Activated naive CD8-positive, alpha-beta T cell treated with anti-CD3 and anti-CD28 coated beads, Interleukin-2, amount 10 ng/mL, durations not matched to agents 7 days and 5 days (primary cell): ENCODE measurements around the gene MED4. TPM values are rescaled to one million over a fixed set of nuclear protein-coding genes. Genes with fewer than 3 reads are reported as not detected.

Experiments used
- ATAC-seq: fragments of 150-1000 bp; cut with Tn5 transposase; one replicate; pipeline ENCODE4 v1.10.0; 2021; ENCODE audit warnings: low read depth, moderate library complexity
- POLR2A ChIA-PET: fragments of 350-600 bp; sonication (Branson Sonifier 250); formaldehyde crosslinking; loops from one replicate; lab custom pipeline; 2021; ENCODE audit warnings: antibody characterized with exemption; lab: Charles Lee
- DNase-seq: peaks from one replicate; pipeline ENCODE4 v3.0.0; 2021
- H3K27ac Mint-ChIP-seq: one replicate; pipeline ENCODE4 v1.8.0; 2022; ENCODE audit warnings: mild to moderate bottlenecking, mixed read lengths
- H3K27me3 Mint-ChIP-seq: one replicate; pipeline ENCODE4 v1.8.0; 2022; ENCODE audit warnings: mild to moderate bottlenecking, moderate library complexity, mixed read lengths
- H3K36me3 Mint-ChIP-seq: one replicate; pipeline ENCODE4 v1.8.0; 2021; ENCODE audit warnings: mild to moderate bottlenecking, mixed read lengths
- H3K4me1 Mint-ChIP-seq: one replicate; pipeline ENCODE4 v1.8.0; 2021; ENCODE audit warnings: mixed read lengths
- H3K4me3 Mint-ChIP-seq: one replicate; pipeline ENCODE4 v1.8.0; 2022; ENCODE audit warnings: mild to moderate bottlenecking, moderate library complexity, mixed read lengths
- H3K9me3 Mint-ChIP-seq: one replicate; pipeline ENCODE4 v1.8.0; 2021; ENCODE audit warnings: mixed read lengths
- total RNA-seq, 2 experiments: library from RNA; stranded (reverse); gene quantifications; one replicate each; pipeline ENCODE4 v1.2.3, GENCODE V29; 2021

Gene MED4
- total RNA-seq = 10 to 100 TPM; 56.1 TPM

GRCh38 chr13:48094781-48095502 is at the start of gene MED4:
MED4 (minus strand) TSS chr13:48095104; CDS start chr13:48095078, 26 bp downstream.
- Mint-ChIP-seq H3K27me3 (peaks cover 4% of the 10 kb centered on the region), H3K27ac (peak within 1 kb of the TSS; percentile 96), H3K4me1 (peaks cover 31% of the 10 kb centered on the region), H3K9me3 (peaks cover 1% of the 10 kb centered on the region), H3K36me3 (peaks cover 9% of the 10 kb centered on the region), H3K4me3 (peak within 1 kb of the TSS; percentile 97)
- DNase-seq (peak; percentile 99), ATAC-seq (peak; percentile 97)
- POLR2A ChIA-PET = interaction anchor here (0.5 to 2.0 kb wide), 11 partner anchors 8 to 1804 kb away, joined by 3 to 16 read pairs (median 4); partner anchors contain the start of genes ITM2B and NUDT15

GRCh38 chr13:48144413-48145035 is 49.6 kb upstream of the MED4 start:
- H3K27ac Mint-ChIP-seq = peak overlapping the region; percentile 89
- peak overlapping the region; percentile 36 for H3K4me3 Mint-ChIP-seq
- peak; percentile 86 for ATAC-seq
- H3K9me3 Mint-ChIP-seq = no peaks in the 10 kb centered on the region
- POLR2A ChIA-PET = interaction anchor here (1.3 to 1.6 kb wide), 2 partner anchors 12 to 40 kb away, joined by 7 to 8 read pairs; no protein-coding TSS in a partner anchor
- DNase-seq = no peak
- H3K36me3 Mint-ChIP-seq = peaks cover 15% of the 10 kb centered on the region
- no peaks in the 10 kb centered on the region for H3K27me3 Mint-ChIP-seq
- H3K4me1 Mint-ChIP-seq = peaks cover 27% of the 10 kb centered on the region

- DNase-seq = no peak
- H3K9me3 Mint-ChIP-seq = no peaks in the 10 kb centered on the region
- peaks cover 17% of the 10 kb centered on the region for H3K4me1 Mint-ChIP-seq
- POLR2A ChIA-PET = interaction anchor here (0.9 kb wide), 1 partner anchor 93 kb away, joined by 3 read pairs; no protein-coding TSS in a partner anchor
- no peak overlapping the region for H3K4me3 Mint-ChIP-seq
- peaks cover 15% of the 10 kb centered on the region for H3K36me3 Mint-ChIP-seq
- no peaks in the 10 kb centered on the region for H3K27me3 Mint-ChIP-seq
- ATAC-seq = no peak
- H3K27ac Mint-ChIP-seq = no peak overlapping the region
These were observed 47.5 kb upstream of the MED4 start for GRCh38 chr13:48142436-48142835.

GRCh38 chr13:48138270-48138669 is 43.4 kb upstream of the MED4 start:
- DNase-seq = no peak

GRCh38 chr13:48132961-48133360 is 38.1 kb upstream of the MED4 start:
- Mint-ChIP-seq H3K27me3 (peaks cover 2% of the 10 kb centered on the region), H3K9me3 (no peaks in the 10 kb centered on the region), H3K36me3 (peaks cover 1% of the 10 kb centered on the region), H3K4me3 (no peak overlapping the region), H3K27ac (no peak overlapping the region), H3K4me1 (peaks cover 9% of the 10 kb centered on the region)
- ATAC-seq (no peak), DNase-seq (no peak)
- POLR2A ChIA-PET = no interaction called here

More at GRCh38 chr13:48138270-48138669, 43.4 kb upstream of the MED4 start:
- Mint-ChIP-seq H3K9me3 (no peaks in the 10 kb centered on the region), H3K27ac (no peak overlapping the region), H3K27me3 (no peaks in the 10 kb centered on the region), H3K36me3 (peaks cover 4% of the 10 kb centered on the region), H3K4me1 (peaks cover 7% of the 10 kb centered on the region), H3K4me3 (no peak overlapping the region)
- POLR2A ChIA-PET = no interaction called here
- no peak for ATAC-seq

GRCh38 chr13:48131533-48131932 is 36.6 kb upstream of the MED4 start:
- no peaks in the 10 kb centered on the region for H3K36me3 Mint-ChIP-seq
- no peak for ATAC-seq
- H3K4me1 Mint-ChIP-seq = peaks cover 16% of the 10 kb centered on the region
- H3K9me3 Mint-ChIP-seq = no peaks in the 10 kb centered on the region
- POLR2A ChIA-PET = interaction anchor here (1.3 kb wide), 1 partner anchor 17 kb away, joined by 3 read pairs; no protein-coding TSS in a partner anchor
- H3K27ac Mint-ChIP-seq = no peak overlapping the region
- H3K27me3 Mint-ChIP-seq = peaks cover 2% of the 10 kb centered on the region
- no peak overlapping the region for H3K4me3 Mint-ChIP-seq
- no peak for DNase-seq

GRCh38 chr13:48126944-48127830 is 32.3 kb upstream of the MED4 start:
- Mint-ChIP-seq H3K4me1 (peaks cover 15% of the 10 kb centered on the region), H3K27me3 (no peaks in the 10 kb centered on the region), H3K36me3 (no peaks in the 10 kb centered on the region), H3K27ac (peak overlapping the region; percentile 63), H3K4me3 (peak overlapping the region; percentile 19), H3K9me3 (no peaks in the 10 kb centered on the region)
- POLR2A ChIA-PET = interaction anchor here (1.0 to 1.9 kb wide), 3 partner anchors 59 to 108 kb away, joined by 4 to 15 read pairs (median 6); partner anchors contain the start of gene ITM2B
- no peak for DNase-seq
- peak; percentile 85 for ATAC-seq

- H3K4me3 Mint-ChIP-seq = no peak overlapping the region
- POLR2A ChIA-PET = no interaction called here
- peaks cover 13% of the 10 kb centered on the region for H3K4me1 Mint-ChIP-seq
- H3K27ac Mint-ChIP-seq = no peak overlapping the region
- ATAC-seq = no peak
- no peaks in the 10 kb centered on the region for H3K27me3 Mint-ChIP-seq
- H3K9me3 Mint-ChIP-seq = no peaks in the 10 kb centered on the region
- no peaks in the 10 kb centered on the region for H3K36me3 Mint-ChIP-seq
- DNase-seq = no peak
These were observed 30.9 kb upstream of the MED4 start for GRCh38 chr13:48125794-48126228.

GRCh38 chr13:48123812-48124211 is 28.9 kb upstream of the MED4 start:
- H3K27ac Mint-ChIP-seq = no peak overlapping the region
- POLR2A ChIA-PET = interaction anchor here (1.2 kb wide), 1 partner anchor 32 kb away, joined by 8 read pairs; no protein-coding TSS in a partner anchor
- H3K27me3 Mint-ChIP-seq = no peaks in the 10 kb centered on the region
- DNase-seq = no peak
- no peak for ATAC-seq
- H3K4me1 Mint-ChIP-seq = peaks cover 8% of the 10 kb centered on the region
- no peaks in the 10 kb centered on the region for H3K36me3 Mint-ChIP-seq
- no peak overlapping the region for H3K4me3 Mint-ChIP-seq
- H3K9me3 Mint-ChIP-seq = no peaks in the 10 kb centered on the region

- DNase-seq (no peak), ATAC-seq (no peak)
- POLR2A ChIA-PET = interaction anchor here (0.6 kb wide), 1 partner anchor 203 kb away, joined by 3 read pairs; no protein-coding TSS in a partner anchor
- Mint-ChIP-seq H3K27ac (no peak overlapping the region), H3K36me3 (no peaks in the 10 kb centered on the region), H3K4me1 (peaks cover under 1% of the 10 kb centered on the region), H3K9me3 (no peaks in the 10 kb centered on the region), H3K27me3 (no peaks in the 10 kb centered on the region), H3K4me3 (no peak overlapping the region)
These were observed 26.8 kb upstream of the MED4 start for GRCh38 chr13:48121733-48122132.

- Mint-ChIP-seq H3K4me1 (no peaks in the 10 kb centered on the region), H3K9me3 (no peaks in the 10 kb centered on the region), H3K27ac (no peak overlapping the region), H3K36me3 (no peaks in the 10 kb centered on the region), H3K27me3 (peaks cover 4% of the 10 kb centered on the region), H3K4me3 (no peak overlapping the region)
- ATAC-seq = no peak
- DNase-seq = no peak
- POLR2A ChIA-PET = no interaction called here
These were observed 25.3 kb upstream of the MED4 start for GRCh38 chr13:48120241-48120640.

- H3K27me3 Mint-ChIP-seq = peaks cover 8% of the 10 kb centered on the region
- ATAC-seq (no peak), DNase-seq (no peak)
- H3K36me3 Mint-ChIP-seq = no peaks in the 10 kb centered on the region
- H3K9me3 Mint-ChIP-seq = no peaks in the 10 kb centered on the region
- peaks cover 4% of the 10 kb centered on the region for H3K4me1 Mint-ChIP-seq
- no peak overlapping the region for H3K27ac Mint-ChIP-seq
- H3K4me3 Mint-ChIP-seq = no peak overlapping the region
- POLR2A ChIA-PET = interaction anchor here (0.6 to 0.8 kb wide), 3 partner anchors 12 to 103 kb away, joined by 3 read pairs; no protein-coding TSS in a partner anchor
These were observed 23.1 kb upstream of the MED4 start for GRCh38 chr13:48118030-48118429.
